Measurements from ENCODE around the gene HAPSTR1. TPM values are rescaled to one million over a fixed set of nuclear protein-coding genes. Genes with fewer than 3 reads are reported as not detected.

Gene HAPSTR1
- total and polyA plus RNA-seq, 2 donors (not counting 3 experiments of a cell fraction or from before 2014, with no cell fraction given): 15.7 to 63.7 TPM

GRCh38 chr16:9109255-9109654 is 17.8 kb downstream of the HAPSTR1 start:
- Histone ChIP-seq H3K9me1 (replicated peaks; ENCODE audit: control insufficient read depth, extremely low read depth, insufficient read depth, low read length) (no peaks in the 10 kb centered on the region), H3K4me1 (ENCODE audit: control insufficient read depth, extremely low read depth, insufficient read depth, low read length) (peaks cover 41% of the 10 kb centered on the region), H3K79me2 (ENCODE audit: control insufficient read depth, insufficient read depth, low read length) (peaks cover 100% of the 10 kb centered on the region), H3K4me2 (ENCODE audit: insufficient read depth, low read length) (peak overlapping the region; percentile 61), H3K9me3 (replicated peaks; ENCODE audit: control insufficient read depth, insufficient read depth, low read length) (no peaks in the 10 kb centered on the region), H4K20me1 (replicated peaks; ENCODE audit: control insufficient read depth, extremely low read depth, insufficient read depth, low read length) (peaks cover 49% of the 10 kb centered on the region), H2AFZ (ENCODE audit: low read depth, low read length) (no peak overlapping the region), H3K4me3 (replicated peaks in 1 of 3; ENCODE audit: insufficient read depth in 1 of 3, low read depth in 1 of 3, low read length in 3 of 3) (no peak overlapping the region), H3K27me3 (ENCODE audit: control insufficient read depth in 2 of 2, insufficient read depth in 2 of 2, low read length in 2 of 2) (no peaks in the 10 kb centered on the region), H3K27ac (ENCODE audit: insufficient read depth, low read depth, low read length) (peak overlapping the region; percentile 13), H3K9ac (replicated peaks; ENCODE audit: extremely low read depth, insufficient read depth, low read length) (peak overlapping the region; percentile 30), H3K36me3 (ENCODE audit: control insufficient read depth in 2 of 2, extremely low read depth in 1 of 2, insufficient read depth in 2 of 2, low read length in 2 of 2) (peaks cover 14 to 38% of the 10 kb centered on the region in 2 experiments)
- no peak for FAIRE-seq
- intact Hi-C loops (cut with micrococcal nuclease): loop anchor here (2.0 to 5.0 kb wide), 2 partner anchors 14 to 152 kb away; no protein-coding TSS in a partner anchor
- TF ChIP-seq POLR2A (IDR thresholded peaks at IDR 0.05; ENCODE audit: low read depth, low read length): peak; percentile 9
- no peak for TF ChIP-seq MYC (IDR thresholded peaks at IDR 0.05; ENCODE audit: low read depth, low read length)
- no peak for TF ChIP-seq JUN (IDR thresholded peaks at IDR 0.05; ENCODE audit: borderline replicate concordance, insufficient read depth, insufficient read length, low read depth)
- TF ChIP-seq, protein P1, sequence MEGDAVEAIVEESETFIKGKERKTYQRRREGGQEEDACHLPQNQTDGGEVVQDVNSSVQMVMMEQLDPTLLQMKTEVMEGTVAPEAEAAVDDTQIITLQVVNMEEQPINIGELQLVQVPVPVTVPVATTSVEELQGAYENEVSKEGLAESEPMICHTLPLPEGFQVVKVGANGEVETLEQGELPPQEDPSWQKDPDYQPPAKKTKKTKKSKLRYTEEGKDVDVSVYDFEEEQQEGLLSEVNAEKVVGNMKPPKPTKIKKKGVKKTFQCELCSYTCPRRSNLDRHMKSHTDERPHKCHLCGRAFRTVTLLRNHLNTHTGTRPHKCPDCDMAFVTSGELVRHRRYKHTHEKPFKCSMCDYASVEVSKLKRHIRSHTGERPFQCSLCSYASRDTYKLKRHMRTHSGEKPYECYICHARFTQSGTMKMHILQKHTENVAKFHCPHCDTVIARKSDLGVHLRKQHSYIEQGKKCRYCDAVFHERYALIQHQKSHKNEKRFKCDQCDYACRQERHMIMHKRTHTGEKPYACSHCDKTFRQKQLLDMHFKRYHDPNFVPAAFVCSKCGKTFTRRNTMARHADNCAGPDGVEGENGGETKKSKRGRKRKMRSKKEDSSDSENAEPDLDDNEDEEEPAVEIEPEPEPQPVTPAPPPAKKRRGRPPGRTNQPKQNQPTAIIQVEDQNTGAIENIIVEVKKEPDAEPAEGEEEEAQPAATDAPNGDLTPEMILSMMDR (IDR thresholded peaks at IDR 0.05; ENCODE audit: extremely low read depth in 1 of 2, insufficient read depth in 1 of 2, low read depth in 1 of 2, low read length in 2 of 2): no peak
- POLR2A ChIA-PET: interaction anchor here (1.2 to 2.2 kb wide), 4 partner anchors 8 to 30 kb away, joined by 3 to 7 read pairs (median 4); partner anchors contain the start of gene HAPSTR1
- dilution Hi-C loops (cut with MboI; ENCODE audit: extremely low pct_ligation_motif_present, low sequenced_read_pairs): no loop called here
- BruUV-seq (replicated peaks): no TSS peak
- no peak for DNase-seq (ENCODE audit: low read depth, low spot score)
- CTCF ChIA-PET: interaction anchor here (0.7 to 2.2 kb wide), 5 partner anchors 10 to 175 kb away, joined by 3 to 11 read pairs (median 3); no protein-coding TSS in a partner anchor

- Histone ChIP-seq H3K79me2 (ENCODE audit: control insufficient read depth, insufficient read depth, low read length) (peaks cover 100% of the 10 kb centered on the region), H2AFZ (ENCODE audit: low read depth, low read length) (no peak overlapping the region), H3K27ac (ENCODE audit: insufficient read depth, low read depth, low read length) (no peak overlapping the region), H3K36me3 (ENCODE audit: control insufficient read depth in 2 of 2, extremely low read depth in 1 of 2, insufficient read depth in 2 of 2, low read length in 2 of 2) (peaks cover 8 to 28% of the 10 kb centered on the region in 2 experiments), H3K4me1 (ENCODE audit: control insufficient read depth, extremely low read depth, insufficient read depth, low read length) (peaks cover 56% of the 10 kb centered on the region), H3K9ac (replicated peaks; ENCODE audit: extremely low read depth, insufficient read depth, low read length) (no peak overlapping the region), H3K4me3 (replicated peaks in 1 of 3; ENCODE audit: insufficient read depth in 1 of 3, low read depth in 1 of 3, low read length in 3 of 3) (no peak overlapping the region), H4K20me1 (replicated peaks; ENCODE audit: control insufficient read depth, extremely low read depth, insufficient read depth, low read length) (peaks cover 32% of the 10 kb centered on the region), H3K9me1 (replicated peaks; ENCODE audit: control insufficient read depth, extremely low read depth, insufficient read depth, low read length) (no peaks in the 10 kb centered on the region), H3K9me3 (replicated peaks; ENCODE audit: control insufficient read depth, insufficient read depth, low read length) (no peaks in the 10 kb centered on the region), H3K27me3 (ENCODE audit: control insufficient read depth in 2 of 2, insufficient read depth in 2 of 2, low read length in 2 of 2) (no peaks in the 10 kb centered on the region), H3K4me2 (ENCODE audit: insufficient read depth, low read length) (no peak overlapping the region)
- ChIA-PET CTCF (interaction anchor here (1.0 kb wide), 1 partner anchor 10 kb away, joined by 3 read pairs; no protein-coding TSS in a partner anchor), POLR2A (no interaction called here)
- intact Hi-C loops (cut with micrococcal nuclease) (no loop called here), dilution Hi-C loops (cut with MboI; ENCODE audit: extremely low pct_ligation_motif_present, low sequenced_read_pairs) (no loop called here)
- no peak for TF ChIP-seq JUN (IDR thresholded peaks at IDR 0.05; ENCODE audit: borderline replicate concordance, insufficient read depth, insufficient read length, low read depth)
- no peak for TF ChIP-seq FOS (IDR thresholded peaks at IDR 0.05; ENCODE audit: borderline replicate concordance, insufficient read depth, low read length)
- TF ChIP-seq EZH2 (IDR thresholded peaks at IDR 0.05; ENCODE audit: borderline replicate concordance, low read depth, low read length, severe bottlenecking): no peak
- no peak for TF ChIP-seq MYC (IDR thresholded peaks at IDR 0.05; ENCODE audit: low read depth, low read length)
- no peak for TF ChIP-seq POLR2AphosphoS5 (IDR thresholded peaks at IDR 0.05; ENCODE audit: insufficient read depth, low read depth, low read length)
- no peak for TF ChIP-seq POLR2A (IDR thresholded peaks at IDR 0.05; ENCODE audit: low read depth, low read length)
- TF ChIP-seq, protein P1 (IDR thresholded peaks at IDR 0.05; ENCODE audit: extremely low read depth in 1 of 2, insufficient read depth in 1 of 2, low read depth in 1 of 2, low read length in 2 of 2): no peak
- no peak for TF ChIP-seq GATA2 (IDR thresholded peaks at IDR 0.05; ENCODE audit: insufficient read depth, insufficient read length, low read depth, low read length)
- TF ChIP-seq MAX (IDR thresholded peaks at IDR 0.05; ENCODE audit: insufficient read depth, insufficient read length): no peak
- DNase-seq (ENCODE audit: low read depth, low spot score) (no peak), FAIRE-seq (no peak)
- BruUV-seq (replicated peaks): no TSS peak
Measured at GRCh38 chr16:9112166-9112843, 20.9 kb downstream of the HAPSTR1 start.
